HG03378 (cell line): Measurements from ENCODE around the gene NEUROG2.

Source experiments
- ATAC-seq: cut with Tn5 transposase; IDR thresholded peaks from one replicate; pipeline ENCODE4 v1.9.1; 2021; ENCODE audit warnings: mild to moderate bottlenecking, moderate library complexity; ENCODE audit not compliant: unreplicated experiment

The NEUROG2 gene

GRCh38 chr4:112521123-112522023 is 5.4 kb upstream of the NEUROG2 start:
- ATAC-seq, result no peak

- no peak for ATAC-seq
These were observed 4.7 kb upstream of the NEUROG2 start for GRCh38 chr4:112520598-112521122.

- ATAC-seq, result no peak
These were observed 4.0 kb upstream of the NEUROG2 start for GRCh38 chr4:112519689-112520597.

- ATAC-seq, result no peak
These were observed 2.7 kb upstream of the NEUROG2 start for GRCh38 chr4:112518675-112519074.

- ATAC-seq, result no peak
These were observed 1.9 kb upstream of the NEUROG2 start for GRCh38 chr4:112517911-112518310.

- peak; percentile 41 for ATAC-seq
These were observed 1.2 kb upstream of the NEUROG2 start for GRCh38 chr4:112517067-112517634.

- peak; percentile 23 for ATAC-seq
These were observed 589 bp upstream of the NEUROG2 start for GRCh38 chr4:112516471-112517066.

GRCh38 chr4:112515198-112516065 is 548 bp downstream of the NEUROG2 start:
- peak; percentile 35 for ATAC-seq

GRCh38 chr4:112514647-112515197 is 1.3 kb downstream of the NEUROG2 start:
- no peak for ATAC-seq

- ATAC-seq, result peak; percentile 20
These were observed 1.9 kb downstream of the NEUROG2 start for GRCh38 chr4:112513971-112514646.

- no peak for ATAC-seq
These were observed 4.2 kb downstream of the NEUROG2 start for GRCh38 chr4:112511803-112512118.

- no peak for ATAC-seq
These were observed 4.7 kb downstream of the NEUROG2 start for GRCh38 chr4:112511093-112511802.

- no peak for ATAC-seq
These were observed 5.5 kb downstream of the NEUROG2 start for GRCh38 chr4:112510291-112511092.

GRCh38 chr4:112509243-112510141 is 6.5 kb downstream of the NEUROG2 start:
- ATAC-seq, result no peak

- no peak for ATAC-seq
These were observed 7.6 kb downstream of the NEUROG2 start for GRCh38 chr4:112508356-112508755.

- ATAC-seq, result no peak
These were observed 11.2 kb downstream of the NEUROG2 start for GRCh38 chr4:112504807-112505206.

- no peak for ATAC-seq
These were observed 13.1 kb downstream of the NEUROG2 start for GRCh38 chr4:112502871-112503270.
